Measurements from ENCODE around the gene OR1E2.
"Not testable (repeated sequence)": the region's sequence is repeated elsewhere in the genome, so short reads cannot be mapped to it uniquely, and the experiment has no call there.

OR1E2 gene

DNA sequence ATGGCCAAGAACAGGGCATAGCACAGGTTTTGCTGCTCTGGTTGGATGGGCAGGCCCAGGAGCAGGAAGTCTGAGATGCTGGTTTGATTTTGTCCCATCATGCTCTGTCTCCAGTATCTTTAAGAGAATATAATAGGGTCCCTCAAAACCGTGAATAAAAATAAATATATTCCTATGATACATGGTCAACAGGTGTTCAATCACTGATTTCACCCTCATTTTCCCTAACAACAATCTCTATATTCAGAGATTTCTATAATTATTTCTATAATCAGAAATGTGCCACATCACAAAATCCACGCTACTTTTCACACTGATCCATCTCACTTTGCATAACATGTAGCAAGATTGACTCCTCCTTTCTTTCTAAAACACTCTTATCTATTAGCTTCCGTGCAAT, at the start of gene OR1E2:
OR1E2 (minus strand) TSS at position 101 of the 400 bp plus-strand sequence; CDS start at position 101, 0 bp downstream.
- no peak for DNase-seq (ENCODE audit: low read depth in 2 of 2)

GRCh38 chr17:3482852-3483251, 49.2 kb upstream of the OR1E2 start:
- DNase-seq (ENCODE audit: low read depth in 2 of 2) = no peak

DNA sequence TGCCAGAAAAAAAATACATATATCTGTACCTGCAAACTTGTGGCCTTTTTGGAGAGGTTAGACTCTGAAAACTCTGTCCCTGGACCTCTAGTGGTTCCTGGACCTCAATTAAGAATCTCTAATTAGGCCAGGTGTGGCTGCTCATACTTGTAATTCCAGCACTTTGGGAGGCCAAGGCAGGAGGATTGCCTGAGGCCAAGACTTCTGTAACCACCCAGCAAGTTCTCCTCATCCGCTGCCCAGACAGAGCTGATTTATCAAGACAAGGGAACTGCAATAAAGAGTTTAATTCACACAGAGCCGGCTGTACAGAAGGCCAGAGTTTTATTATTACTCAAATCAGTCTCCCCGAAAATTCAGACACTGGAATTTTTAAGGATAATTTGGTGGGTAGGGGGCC, 46.3 kb upstream of the OR1E2 start:
- DNase-seq (ENCODE audit: low read depth in 2 of 2) = no peak

- no peak for DNase-seq (ENCODE audit: low read depth in 2 of 2)
Observed at GRCh38 chr17:3475812-3476610, 42.4 kb upstream of the OR1E2 start, which contains the start of gene ASPA. TSS of gene ASPA (plus strand) at chr17:3475997. CDS start at chr17:3476160, 163 bp downstream.

GRCh38 chr17:3475251-3475685, 41.6 kb upstream of the OR1E2 start:
- DNase-seq (ENCODE audit: low read depth in 2 of 2) = no peak

DNA sequence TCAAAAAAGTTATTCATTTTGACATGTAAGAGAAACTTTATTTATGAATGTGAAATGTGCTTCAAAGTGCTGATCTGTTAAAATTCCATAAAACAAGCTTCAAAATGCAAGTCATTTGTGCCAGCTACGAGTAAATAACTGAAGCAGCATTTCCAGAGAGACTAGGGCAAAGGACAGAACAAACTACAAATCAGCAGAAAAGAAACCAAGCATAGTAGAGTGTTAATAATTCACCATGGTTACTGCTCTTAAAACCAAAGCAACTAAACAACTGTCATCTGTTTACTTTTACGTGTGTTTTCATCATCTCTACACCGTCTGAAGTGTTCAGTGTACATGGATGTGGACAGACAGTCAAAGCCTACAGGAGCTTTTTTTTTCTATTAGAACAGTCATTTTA, 40.6 kb upstream of the OR1E2 start:
- DNase-seq (ENCODE audit: low read depth in 2 of 2) = no peak

- no peak for DNase-seq (ENCODE audit: low read depth in 2 of 2)
Observed at GRCh38 chr17:3472137-3472536, 38.5 kb upstream of the OR1E2 start.

DNA sequence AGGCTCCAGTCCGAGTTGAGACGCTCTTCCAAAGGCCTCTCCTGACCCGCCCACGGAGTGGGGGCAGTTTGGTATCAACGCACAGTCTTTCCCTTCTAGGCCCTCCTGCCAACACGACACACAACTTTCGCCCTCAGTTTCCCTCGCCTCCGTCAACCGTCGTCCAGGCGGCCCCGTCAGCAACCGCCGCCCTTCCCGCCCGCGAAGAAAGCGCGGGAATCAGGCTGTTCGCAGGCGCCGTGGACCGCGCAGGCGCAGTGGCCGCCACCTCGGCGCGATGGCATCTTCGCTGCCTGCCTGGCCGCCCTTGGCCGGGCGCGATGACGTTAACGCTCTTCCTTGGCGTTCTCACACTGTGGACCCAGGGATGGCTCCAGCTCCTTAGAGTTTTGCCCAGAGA, 38.0 kb upstream of the OR1E2 start, which contains the start of gene SPATA22:
SPATA22 (minus strand) TSS at position 221 of the 400 bp plus-strand sequence. CDS start 2,494 bp downstream, outside the sequence.
- DNase-seq (ENCODE audit: low read depth in 2 of 2) = no peak

- no peak for DNase-seq (ENCODE audit: low read depth in 2 of 2)
Observed at GRCh38 chr17:3469529-3469928, 35.9 kb upstream of the OR1E2 start.

GRCh38 chr17:3466355-3466754, 32.7 kb upstream of the OR1E2 start:
- not testable (repeated sequence) for DNase-seq (ENCODE audit: low read depth in 2 of 2)

- DNase-seq (ENCODE audit: low read depth in 2 of 2) = no peak
Observed at GRCh38 chr17:3448059-3448665, 14.5 kb upstream of the OR1E2 start.

DNA sequence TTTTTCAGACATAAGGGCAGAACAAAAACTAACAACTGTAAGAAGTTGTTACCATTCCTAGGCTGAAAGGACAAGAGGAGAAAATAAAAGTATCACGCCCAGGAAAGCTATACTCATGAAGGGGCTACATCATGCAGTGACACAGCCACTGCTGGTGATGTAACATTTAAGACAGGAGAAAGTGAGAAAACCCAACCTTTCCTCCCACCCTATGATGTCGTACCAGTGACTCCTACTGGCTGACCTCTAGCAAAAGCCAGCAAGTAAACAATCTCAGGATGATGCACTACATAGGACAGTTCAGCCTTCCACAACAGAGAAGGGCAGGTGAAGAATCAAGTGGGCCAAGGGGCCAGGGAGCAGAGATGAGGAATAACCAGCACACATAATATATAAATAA, 14.0 kb upstream of the OR1E2 start:
- no peak for DNase-seq (ENCODE audit: low read depth in 2 of 2)

- no peak for DNase-seq (ENCODE audit: low read depth in 2 of 2)
Observed at GRCh38 chr17:3440451-3440850, 6.8 kb upstream of the OR1E2 start.

GRCh38 chr17:3438368-3438767, 4.7 kb upstream of the OR1E2 start:
- no peak for DNase-seq (ENCODE audit: low read depth in 2 of 2)

DNA sequence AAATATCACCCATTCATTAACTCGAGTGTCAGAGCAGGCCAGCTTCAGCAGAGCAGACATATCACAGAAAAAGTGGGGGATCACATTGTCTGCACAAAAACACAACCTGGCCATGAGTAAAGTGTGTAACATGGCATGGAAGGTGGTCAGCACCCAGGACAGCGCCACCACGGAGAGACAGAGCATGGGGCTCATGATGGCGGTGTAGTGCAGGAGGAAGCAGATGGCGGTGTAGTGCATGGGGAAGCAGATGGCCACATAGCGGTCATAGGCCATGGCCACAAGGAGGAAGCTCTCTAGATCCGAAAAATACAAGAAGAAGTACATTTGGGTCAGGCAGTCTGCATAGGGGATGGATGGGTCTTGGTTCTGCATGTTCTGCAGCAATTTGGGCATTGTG, 426 bp downstream of the OR1E2 start:
- DNase-seq (ENCODE audit: low read depth in 2 of 2) = peak in 1 of 2 donors; percentile 0

DNA sequence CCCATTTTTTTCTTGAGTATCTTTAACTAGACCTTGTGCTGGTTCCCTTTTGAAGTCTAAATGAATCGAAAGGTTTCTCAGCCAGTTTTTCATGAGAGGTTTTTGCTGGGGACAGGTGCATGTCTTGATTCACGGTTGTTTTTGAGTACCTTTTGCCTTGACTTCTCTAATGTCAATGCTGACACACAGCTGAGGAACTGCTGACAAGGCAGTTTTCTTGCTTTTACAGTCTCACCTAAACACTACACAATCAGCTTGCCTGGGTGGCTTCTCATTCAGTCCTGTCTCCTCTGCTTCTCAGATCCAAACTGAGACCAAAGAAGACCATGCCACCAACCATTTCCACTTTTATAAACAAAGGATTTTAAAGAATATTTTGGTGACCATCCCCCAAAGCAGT, 15.4 kb downstream of the OR1E2 start:
- DNase-seq (ENCODE audit: low read depth in 2 of 2) = no peak

GRCh38 chr17:3415610-3416009, 18.0 kb downstream of the OR1E2 start:
- no peak for DNase-seq (ENCODE audit: low read depth in 2 of 2)

DNA sequence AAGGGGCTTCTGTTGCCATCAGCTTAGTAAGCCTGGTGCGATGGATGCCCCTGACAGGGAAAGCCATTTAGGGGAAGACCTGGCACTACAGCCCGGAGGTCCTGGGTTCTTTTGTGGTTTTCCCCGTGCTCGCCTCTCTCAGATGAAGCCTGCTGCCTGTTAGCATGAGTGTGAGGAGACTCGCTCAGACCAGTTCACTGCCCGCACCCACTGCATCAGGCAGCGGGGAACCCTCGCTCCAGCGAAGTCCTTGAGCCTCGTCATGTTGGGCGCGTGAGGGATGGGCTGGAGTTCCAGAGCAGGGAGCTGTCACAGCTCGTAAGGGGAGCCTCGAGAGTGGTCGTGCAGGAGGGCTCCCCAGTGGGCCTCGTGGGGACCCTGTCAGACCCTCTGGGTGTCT, 21.4 kb downstream of the OR1E2 start:
- DNase-seq (ENCODE audit: low read depth in 2 of 2) = not testable (repeated sequence)

- no peak for DNase-seq (ENCODE audit: low read depth in 2 of 2)
Observed at GRCh38 chr17:3411070-3411469, 22.6 kb downstream of the OR1E2 start, which contains the start of gene OR3A3. TSS of gene OR3A3 (plus strand) at chr17:3411370.

DNA sequence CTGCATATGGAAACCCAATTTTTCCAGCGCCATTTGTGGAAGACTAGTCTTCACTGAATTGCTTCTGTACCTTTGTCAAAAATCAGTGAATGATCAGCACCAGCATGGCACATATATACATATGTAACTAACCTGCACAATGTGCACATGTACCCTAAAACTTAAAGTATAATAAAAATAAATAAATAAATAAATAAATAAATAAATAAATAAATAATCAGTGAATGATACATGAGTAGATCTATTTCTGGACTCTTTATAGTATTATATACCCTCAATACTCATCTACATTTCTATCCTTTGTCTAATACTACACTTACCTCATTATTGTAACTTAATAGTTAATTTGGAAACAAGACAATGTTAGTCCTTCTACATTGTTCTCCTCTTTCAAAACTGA, 29.8 kb downstream of the OR1E2 start:
- DNase-seq (ENCODE audit: low read depth in 2 of 2) = not testable (repeated sequence)

DNA sequence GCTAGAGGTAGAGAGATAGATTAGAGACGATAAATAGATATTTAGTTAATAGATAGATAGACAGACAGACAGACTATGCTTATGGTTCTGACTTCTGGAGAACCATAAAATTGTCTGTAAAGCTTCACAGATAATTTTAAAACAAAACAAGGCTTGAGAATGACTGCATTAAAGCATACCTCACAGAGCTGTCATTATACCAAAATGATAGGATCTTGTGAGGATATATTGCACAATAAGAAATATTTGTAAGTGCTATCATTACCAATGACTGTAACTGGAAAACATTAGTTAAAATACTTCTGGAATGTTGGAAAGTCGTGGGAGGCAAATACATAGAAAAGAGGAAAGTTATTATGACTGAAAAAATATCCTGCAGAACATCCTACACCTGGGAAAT, 31.9 kb downstream of the OR1E2 start:
- DNase-seq (ENCODE audit: low read depth in 2 of 2) = no peak

DNA sequence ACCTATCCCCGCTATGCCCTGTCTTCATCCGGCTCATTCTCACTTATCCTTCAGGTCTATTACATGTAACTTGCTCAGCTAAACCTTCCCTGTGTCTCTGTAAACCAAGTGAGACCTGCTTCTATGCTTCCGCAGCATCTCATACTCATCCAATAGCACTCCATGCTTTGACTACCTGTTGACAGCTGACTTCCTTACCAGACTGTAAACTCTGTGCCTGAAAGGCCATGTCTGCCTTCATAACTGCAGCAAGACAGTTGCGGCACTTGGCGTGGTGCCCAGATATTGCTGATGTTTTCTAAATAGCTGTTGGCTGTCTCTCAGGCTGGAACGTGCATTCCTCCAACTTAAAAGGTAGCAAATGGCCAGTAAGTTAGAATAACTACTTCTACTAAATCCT, 33.6 kb downstream of the OR1E2 start:
- DNase-seq (ENCODE audit: low read depth in 2 of 2) = no peak

DNA sequence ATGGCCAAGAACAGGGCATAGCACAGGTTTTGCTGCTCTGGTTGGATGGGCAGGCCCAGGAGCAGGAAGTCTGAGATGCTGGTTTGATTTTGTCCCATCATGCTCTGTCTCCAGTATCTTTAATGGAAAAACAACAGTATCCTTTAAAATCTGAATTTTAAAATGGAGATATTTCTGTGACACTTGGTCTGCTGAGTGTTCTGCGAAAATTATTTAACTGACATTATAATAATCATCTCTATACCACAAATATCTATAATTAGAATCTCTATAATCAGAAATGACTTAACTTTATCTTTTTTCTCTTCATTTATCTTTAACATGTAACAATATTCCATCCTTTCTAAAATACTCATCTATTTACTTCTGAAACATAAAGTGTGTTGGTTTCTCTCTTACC, 35.3 kb downstream of the OR1E2 start, which contains the start of gene OR1E1:
OR1E1 (minus strand) TSS at position 101 of the 400 bp plus-strand sequence; CDS start at position 101, 0 bp downstream.
- DNase-seq (ENCODE audit: low read depth in 2 of 2) = no peak
